GM12873 (cell line): ENCODE results near the gene SUGCT.

ENCODE experiments used
- TF ChIP-seq, protein P1 (sequence below): IDR thresholded peaks from 2 replicates; pipeline ENCODE4 v1.5.1; 2012; ENCODE audit warnings: low read depth, mild to moderate bottlenecking, moderate library complexity, low read length, control low read depth; ENCODE audit not compliant: insufficient read depth; ENCODE audit errors: missing control alignments

The SUGCT gene

DNA sequence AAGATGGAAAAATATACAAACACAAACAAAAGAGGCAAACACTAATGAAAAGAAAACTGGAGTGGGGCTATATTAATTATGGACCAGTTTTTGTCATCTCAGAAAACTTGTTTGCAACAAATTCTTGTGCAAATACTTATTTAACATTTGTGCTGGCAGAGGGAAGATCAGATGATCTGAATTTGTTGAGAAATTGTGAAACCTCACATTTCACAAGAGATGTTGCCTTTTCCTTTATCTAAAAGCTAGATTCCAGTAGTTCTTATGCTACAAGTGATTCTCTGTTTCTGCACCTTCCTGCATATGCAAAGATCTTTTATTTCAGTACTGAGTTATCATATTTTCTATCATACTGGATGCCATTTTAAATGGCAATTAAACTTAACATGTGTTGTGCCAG lies 320.7 kb downstream of the SUGCT start:
- TF ChIP-seq, protein P1, sequence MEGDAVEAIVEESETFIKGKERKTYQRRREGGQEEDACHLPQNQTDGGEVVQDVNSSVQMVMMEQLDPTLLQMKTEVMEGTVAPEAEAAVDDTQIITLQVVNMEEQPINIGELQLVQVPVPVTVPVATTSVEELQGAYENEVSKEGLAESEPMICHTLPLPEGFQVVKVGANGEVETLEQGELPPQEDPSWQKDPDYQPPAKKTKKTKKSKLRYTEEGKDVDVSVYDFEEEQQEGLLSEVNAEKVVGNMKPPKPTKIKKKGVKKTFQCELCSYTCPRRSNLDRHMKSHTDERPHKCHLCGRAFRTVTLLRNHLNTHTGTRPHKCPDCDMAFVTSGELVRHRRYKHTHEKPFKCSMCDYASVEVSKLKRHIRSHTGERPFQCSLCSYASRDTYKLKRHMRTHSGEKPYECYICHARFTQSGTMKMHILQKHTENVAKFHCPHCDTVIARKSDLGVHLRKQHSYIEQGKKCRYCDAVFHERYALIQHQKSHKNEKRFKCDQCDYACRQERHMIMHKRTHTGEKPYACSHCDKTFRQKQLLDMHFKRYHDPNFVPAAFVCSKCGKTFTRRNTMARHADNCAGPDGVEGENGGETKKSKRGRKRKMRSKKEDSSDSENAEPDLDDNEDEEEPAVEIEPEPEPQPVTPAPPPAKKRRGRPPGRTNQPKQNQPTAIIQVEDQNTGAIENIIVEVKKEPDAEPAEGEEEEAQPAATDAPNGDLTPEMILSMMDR, result no peak

DNA sequence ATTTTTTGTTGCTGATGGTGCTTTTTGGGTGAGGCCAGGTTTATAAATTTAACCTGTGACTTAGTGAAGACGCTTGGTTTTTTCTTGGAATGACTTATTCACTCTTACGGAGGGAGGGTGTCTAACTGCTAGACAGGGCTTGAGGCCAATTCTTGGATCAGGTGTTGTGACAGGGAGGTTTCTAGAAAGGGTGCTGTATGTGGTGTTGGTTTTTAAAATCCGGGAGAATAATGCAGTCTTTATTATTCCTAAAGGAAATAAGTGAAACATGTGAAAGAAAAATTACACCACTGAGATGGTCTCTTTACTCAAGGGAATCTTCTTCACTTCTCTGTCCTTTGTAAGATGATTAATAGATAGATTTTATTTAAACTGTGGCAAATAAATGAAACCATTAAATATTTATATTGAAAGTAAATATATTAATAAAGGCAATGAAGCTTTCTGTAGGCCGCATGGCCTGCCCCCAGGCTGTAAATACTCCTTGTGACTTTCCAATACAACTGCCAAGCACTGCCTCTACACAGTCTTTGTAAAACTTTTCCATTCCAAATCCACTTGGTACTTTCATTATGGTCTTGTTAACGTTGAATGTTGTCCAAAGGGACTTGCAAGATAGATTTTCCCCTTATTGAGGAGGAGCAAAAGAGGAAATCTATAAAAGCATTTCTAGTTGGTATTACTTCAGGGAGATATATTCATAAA lies 323.1 kb downstream of the SUGCT start:
- TF ChIP-seq, protein P1, result no peak

DNA sequence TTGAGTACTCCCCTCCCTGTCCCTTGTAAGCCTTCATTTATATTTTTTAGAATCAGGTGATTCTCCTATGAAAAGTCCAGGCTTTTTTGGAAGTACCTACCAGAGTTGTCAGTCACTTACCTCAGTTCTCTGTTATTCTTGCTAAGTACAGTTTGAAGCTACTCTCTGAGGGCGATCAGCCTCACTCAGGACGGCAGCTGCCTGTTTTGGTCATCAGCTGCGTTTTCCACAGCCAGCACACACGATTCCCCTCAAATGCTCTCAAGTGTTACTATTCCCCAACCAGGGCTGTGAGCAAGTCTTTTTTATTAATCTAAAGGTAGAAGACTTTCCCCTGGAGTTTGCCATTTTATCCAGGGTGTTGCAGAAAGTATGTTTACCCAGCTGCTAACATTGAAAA lies 328.6 kb downstream of the SUGCT start:
- TF ChIP-seq, protein P1, result no peak

DNA sequence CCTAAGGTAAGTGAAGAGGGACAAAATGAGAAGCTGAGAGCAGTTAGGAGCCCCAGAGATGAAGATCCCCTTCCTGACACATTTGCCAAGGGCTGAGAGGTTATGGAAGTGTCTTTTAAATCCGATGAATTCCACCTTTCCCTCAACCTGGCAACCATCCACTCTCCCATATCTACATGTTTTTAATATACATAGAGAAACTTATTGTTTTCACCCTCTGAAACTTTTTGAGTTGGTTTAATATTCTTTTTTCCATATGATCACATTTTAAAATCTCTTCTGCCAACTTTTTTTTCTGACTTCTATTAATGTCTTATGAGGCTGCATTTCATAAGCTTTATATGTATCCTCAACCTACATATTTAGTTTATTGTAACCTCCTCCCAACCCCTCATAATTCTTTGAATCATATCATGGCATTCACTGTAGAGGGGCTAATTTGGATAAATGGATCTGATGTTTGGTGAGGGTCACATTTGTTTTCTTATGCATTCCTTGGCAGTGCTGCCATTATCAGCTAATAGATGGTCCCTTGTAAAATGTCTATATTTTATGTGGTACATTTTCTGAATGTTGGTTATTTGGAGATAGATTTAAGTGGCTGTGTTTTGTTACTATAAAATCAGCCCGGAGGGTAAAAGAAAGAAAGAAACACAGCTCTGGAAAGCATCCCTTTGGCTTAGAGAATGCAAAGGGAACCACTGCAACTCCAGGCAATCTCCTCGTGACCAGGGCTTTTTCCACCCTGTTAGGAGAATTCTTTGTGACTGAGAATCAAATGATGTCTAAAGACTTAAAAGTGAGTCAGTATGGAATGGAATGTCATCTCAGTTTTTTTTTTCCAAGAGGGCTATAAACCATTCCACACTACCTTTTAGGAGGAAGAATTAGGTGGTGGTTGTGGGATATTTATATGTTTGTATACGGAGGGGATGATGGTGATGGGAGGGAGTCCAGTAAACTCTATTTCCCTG lies 334.4 kb downstream of the SUGCT start:
- TF ChIP-seq, protein P1, result no peak

DNA sequence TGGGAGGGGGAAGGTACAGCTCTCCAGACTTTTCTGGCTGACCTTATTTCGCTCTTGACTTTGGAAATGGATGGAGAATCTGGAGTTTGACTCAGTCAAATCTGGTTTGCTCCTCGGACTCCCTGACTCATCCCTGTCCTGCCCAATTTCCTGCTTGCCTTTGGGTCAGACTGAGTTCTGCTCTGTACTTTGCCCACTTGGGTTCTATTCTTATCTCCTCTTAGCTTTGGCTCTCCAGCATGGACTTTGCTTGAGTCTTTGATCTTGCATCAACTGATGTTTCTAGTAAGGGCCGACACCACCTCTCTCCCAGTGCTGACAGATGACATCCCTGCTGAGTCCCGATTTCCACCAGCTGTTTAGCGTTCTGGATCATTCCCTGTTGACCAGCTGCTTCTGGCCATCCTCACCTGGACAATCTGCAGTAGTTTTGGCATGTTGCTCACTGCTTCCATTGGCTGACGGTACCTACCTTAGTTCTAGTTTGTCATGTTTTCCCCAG lies 335.3 kb downstream of the SUGCT start:
- TF ChIP-seq, protein P1, result no peak

DNA sequence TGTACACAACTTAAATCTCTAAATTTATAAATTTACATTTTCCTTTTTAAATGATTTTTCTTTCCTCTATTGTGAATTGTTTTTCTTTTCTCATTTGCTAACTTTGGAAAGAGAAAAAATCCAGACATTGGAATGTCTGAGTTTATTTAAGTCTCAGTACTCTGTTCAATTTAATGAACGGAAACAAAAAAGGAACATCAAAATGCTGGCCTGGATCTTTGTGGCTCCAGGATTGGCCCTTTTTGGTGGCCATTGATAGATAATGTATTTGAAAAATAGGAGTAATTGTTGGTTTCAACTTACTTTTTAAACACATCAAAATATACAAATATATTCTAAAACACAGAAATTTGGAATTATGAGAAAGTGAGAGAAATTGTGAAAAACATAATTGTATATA lies 336.0 kb downstream of the SUGCT start:
- TF ChIP-seq, protein P1, result no peak

DNA sequence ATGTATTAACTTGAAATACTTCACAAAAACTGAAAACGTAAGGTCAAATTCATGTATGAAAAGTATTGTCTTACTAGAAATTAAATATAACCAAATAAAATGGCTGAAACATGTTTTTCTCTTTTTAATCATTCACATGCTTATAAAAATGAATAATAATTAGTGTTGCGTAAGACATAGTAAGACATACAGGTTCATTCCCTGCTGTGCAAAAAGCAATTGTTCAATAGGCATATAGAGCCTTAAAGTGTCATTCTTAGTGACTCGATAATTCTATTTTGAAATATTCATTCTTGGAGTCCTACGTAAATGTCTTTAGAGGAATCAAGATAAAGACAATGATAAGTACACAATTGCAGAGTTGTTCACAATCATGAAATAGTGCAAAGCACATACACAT lies 337.1 kb downstream of the SUGCT start:
- TF ChIP-seq, protein P1, result no peak
